MV-4-11 (cell line): ENCODE results near the gene ADCYAP1R1.

ENCODE experiments used
- DNase-seq: peaks from one replicate; lab custom pipeline; 2025; lab: John Stamatoyannopoulos, UW

The ADCYAP1R1 gene

GRCh38 chr7:31043051-31043471 lies 9.0 kb upstream of the ADCYAP1R1 start:
- DNase-seq = no peak

DNA sequence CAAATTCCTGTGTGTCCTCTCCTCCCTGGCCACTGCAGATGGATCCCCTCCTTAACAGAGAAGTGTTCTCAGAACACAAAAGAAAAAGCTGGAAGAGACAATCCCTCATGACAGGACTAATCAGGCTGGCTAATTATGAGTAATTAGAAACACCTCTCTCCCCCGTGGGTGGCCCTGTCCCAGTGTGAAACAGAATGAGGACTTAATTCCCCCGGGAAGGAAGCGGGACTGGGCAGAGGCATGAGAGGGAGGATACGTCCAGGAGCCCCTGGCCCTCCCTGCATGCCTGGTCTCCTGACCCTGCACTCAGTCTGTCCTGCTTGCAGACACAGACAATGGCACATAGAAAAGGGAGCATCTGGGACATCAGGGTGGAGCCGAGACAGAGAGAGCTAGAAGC lies 7.6 kb upstream of the ADCYAP1R1 start:
- DNase-seq = no peak

GRCh38 chr7:31046723-31047122 lies 5.4 kb upstream of the ADCYAP1R1 start:
- no peak for DNase-seq

- DNase-seq = no peak
Measured at GRCh38 chr7:31047313-31048146, 4.6 kb upstream of the ADCYAP1R1 start.

DNA sequence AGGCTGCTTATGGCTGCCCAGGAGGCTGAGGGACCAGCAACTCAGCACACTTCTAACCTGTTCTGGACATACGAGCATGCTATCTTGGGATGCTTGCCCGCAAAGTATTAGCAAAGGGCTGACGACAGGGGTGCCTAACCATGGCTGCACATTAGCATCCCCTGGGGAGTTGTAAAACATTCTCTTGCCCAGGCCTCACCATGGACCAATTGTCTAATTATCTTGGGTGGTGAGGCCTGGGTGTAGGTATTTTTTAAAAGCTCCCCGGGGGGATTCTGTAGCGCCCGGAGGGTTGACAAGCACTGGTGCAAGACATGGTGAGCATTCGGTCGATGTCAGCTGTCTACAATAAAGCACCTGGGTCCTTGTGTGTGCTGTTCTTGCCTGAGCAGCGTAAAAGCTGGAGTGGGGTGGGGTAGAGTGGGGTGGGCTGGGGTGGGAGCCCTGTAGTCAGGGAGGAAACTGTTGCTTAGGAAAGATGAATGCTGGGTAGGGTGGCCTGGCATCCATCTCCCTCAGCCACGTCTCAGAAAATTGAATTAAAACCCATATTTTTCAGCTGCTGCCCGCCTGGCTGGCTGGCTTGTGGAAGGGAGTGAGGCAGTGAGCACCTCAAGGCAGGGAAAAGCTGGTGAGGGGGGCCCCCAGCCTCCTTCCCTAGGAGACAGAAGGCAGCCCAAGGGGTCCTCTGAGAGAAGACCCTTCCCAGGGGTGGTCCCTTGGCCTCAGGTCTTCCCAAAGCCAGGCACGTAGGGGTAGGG lies 2.9 kb upstream of the ADCYAP1R1 start:
- DNase-seq = no peak

DNA sequence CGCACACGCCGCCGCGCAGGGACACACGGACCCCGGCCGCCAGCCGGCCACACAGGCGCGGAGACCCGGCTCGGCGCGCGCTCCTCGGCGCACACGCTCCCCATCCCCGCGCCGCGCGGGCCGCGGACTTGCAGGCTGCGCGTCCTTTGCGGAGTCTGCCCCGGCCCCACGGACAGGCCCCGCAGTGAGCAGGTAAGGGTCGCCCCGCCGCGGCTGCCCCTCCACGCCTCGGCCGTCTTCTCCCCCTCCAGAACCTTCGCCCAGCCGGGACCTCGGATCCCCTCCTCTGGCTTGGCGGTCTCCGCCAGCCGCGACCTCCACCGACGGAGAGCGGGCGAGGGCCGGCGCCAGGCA lies 356 bp downstream of the ADCYAP1R1 start:
- no peak for DNase-seq

DNA sequence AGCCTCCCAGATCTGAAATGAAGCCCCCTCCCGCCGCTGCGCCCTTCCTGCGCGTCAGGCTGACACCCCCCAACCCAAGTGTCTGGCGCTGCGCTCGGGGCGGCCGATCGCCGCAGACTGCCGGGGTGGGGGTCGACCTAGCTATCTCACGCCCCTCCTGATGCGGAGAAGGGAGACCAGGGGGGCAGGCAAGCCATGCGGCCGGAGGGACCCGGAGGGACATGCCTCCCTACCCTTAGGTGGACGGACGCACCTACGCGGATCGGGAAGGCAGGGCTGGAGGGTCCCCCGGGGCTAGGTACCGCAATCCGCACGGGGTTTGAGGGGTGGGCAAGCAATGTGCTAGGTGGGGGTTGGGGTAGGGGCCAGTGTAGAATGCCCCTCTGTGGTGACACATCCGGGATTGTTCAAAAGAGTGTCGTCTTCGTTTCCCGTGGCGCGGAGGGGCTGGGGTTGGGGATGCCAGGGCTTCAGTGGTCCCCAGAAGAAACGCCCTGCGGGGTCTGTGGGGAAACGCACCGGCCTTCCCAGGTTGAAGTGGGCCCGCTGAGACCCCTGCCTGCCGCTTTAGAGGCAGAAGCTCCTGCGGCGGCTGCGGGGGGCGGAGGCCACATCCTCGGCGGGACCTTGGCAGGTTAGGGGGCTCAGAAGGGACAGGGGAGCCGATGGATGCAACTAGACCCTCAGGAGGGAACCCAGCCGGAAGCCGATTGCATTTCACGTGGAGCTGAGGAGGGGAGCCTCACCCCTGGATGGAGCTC lies 913 bp downstream of the ADCYAP1R1 start:
- DNase-seq = no peak

GRCh38 chr7:31053986-31054385 lies 1.9 kb downstream of the ADCYAP1R1 start:
- DNase-seq = no peak

- DNase-seq = no peak
Measured at GRCh38 chr7:31054608-31055278, 2.6 kb downstream of the ADCYAP1R1 start.

GRCh38 chr7:31055471-31055870 lies 3.4 kb downstream of the ADCYAP1R1 start:
- DNase-seq = no peak

GRCh38 chr7:31056775-31057346 lies 4.8 kb downstream of the ADCYAP1R1 start:
- no peak for DNase-seq

- DNase-seq = peak; percentile 50
Measured at GRCh38 chr7:31058122-31058521, 6.0 kb downstream of the ADCYAP1R1 start.

DNA sequence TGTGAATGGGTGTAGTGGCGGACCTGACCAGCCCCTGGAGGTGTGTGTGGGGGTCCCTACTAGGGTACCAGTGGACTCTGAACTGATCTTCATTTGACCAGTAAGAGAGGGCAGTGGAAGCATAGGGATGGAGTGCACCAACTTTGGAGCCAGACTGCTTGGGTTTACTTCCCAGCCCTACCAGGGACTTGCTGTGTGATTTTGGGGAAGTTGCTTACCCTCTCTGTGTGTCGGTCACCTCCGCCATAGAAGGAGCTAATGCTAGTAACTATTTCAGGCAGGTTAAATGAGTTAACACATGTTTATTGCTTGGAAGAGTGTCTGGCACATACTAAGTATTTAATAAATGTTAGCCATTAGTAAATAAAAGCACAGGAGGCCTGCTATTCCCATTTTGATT lies 6.6 kb downstream of the ADCYAP1R1 start:
- no peak for DNase-seq

DNA sequence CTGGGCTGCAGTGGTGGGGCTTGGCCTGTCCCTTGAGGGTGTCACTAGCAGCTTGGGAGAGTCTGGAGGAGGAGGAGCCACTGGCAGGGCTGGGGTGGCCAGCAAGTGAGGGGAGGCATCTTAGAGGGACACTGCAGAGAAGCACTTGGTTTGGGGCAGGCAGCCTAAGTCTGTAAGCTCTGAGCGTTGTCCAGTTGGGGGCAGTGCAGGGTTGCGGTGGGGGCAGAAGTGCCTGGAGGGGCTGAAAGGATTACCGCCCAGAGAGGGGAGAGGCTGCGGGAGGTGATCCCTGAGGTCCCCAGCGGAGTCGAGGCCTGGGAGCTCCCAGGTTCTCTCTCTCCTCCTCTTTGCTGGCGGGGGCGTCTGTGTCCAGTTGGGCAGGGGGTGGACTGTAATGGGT lies 7.4 kb downstream of the ADCYAP1R1 start:
- no peak for DNase-seq

DNA sequence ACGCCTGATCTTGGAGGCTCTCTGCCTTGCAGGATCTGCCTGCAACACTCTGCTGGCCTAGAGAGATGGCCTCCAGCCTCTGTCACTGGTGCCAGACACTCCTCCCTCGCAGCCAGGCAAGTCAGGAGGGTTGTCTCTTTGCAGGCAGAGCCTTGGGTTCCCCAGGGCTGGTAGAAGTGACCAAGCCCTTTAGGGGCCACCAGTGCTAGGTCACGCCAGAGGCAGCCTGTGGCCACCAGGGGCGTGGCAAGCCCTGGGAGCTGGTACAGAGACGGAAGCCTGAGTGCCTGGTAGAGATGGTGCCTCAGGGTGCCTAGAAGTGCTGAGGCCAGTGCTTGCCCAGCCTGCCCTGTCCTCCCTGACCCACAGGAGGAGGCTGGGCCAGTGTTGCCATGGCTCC lies 9.1 kb downstream of the ADCYAP1R1 start:
- DNase-seq = no peak

DNA sequence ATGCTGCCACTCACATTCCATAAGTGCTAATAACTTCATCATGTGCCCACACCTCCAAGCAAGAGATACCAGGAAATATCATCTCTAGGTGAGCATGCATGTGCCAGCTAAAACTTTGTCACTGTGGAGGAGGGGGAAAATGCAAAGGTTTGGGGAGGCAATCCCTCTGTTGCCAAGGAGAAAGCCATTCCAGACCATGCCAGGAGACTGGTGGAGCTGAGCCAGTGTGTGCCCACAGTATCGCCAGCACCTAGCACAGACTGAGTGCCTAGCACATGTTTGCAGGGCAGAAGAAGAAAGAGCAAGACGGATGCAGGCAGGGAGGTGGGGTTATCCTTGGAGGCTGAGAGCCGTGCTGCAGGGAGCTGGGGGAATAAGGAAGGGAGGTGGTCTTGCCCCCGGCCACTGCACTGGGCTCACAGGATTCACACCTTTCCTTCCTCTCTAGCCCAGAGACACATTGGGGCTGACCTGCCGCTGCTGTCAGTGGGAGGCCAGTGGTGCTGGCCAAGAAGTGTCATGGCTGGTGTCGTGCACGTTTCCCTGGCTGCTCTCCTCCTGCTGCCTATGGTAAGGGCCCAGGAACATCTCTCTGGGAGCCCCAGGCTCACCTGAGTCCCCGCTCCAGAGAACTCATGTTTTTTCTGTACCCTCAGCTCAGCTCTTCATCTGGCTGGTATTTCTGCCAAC lies 10.8 kb downstream of the ADCYAP1R1 start:
- DNase-seq = no peak

GRCh38 chr7:31065021-31065593 lies 13.0 kb downstream of the ADCYAP1R1 start:
- DNase-seq = no peak

DNA sequence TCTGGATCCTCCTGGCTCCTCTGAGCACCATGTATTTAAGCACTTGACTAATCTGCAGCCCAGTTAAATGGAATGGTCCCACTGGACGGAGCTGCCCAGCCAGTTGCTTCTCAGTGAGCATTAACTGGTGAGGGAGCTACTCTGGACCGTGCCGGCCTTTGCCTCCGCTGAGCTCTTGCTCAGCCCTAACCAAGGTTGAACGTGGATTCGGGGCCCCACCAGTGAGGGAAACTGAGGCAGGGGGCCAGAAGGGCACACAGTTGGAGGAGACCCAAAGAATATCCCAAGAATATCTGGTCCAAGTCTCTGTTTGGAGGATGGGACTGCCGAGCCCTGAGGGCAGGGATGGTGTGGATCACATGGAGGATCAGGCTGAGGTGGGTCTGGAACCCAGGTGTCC lies 13.7 kb downstream of the ADCYAP1R1 start:
- DNase-seq = no peak

- DNase-seq = no peak
Measured at GRCh38 chr7:31066516-31067130, 14.5 kb downstream of the ADCYAP1R1 start.

- no peak for DNase-seq
Measured at GRCh38 chr7:31067491-31067890, 15.4 kb downstream of the ADCYAP1R1 start.
